Stomach (tissue), 9 donors: ENCODE results near the gene DEDD2. TPM values are rescaled to one million over a fixed set of nuclear protein-coding genes. Genes with fewer than 3 reads are reported as not detected.

ENCODE experiments used
- DNase-seq, 2 donors: peaks; one replicate each; pipeline versions ENCODE4 v3.0.0 to v3.0.0-alpha.2; 2013 to 2019
- H3K27ac ChIP-seq, 5 donors: fragments of 200-600 bp in 4 of 5; sonication (generic) in 4 of 5; one replicate each; pipeline ENCODE4 v1.5.1; 2013 to 2019; ENCODE audit warnings: mild to moderate bottlenecking in 1 of 5, moderate library complexity in 1 of 5
- H3K27me3 ChIP-seq, 3 donors: fragments of 200-600 bp; sonication (generic); one replicate each; pipeline ENCODE4 v1.5.1; 2017 to 2019; ENCODE audit warnings: mixed run types in 1 of 3
- H3K36me3 ChIP-seq, 4 donors: fragments of 200-600 bp; sonication (generic); 1 replicate in 3 of 4; 2 replicates in 1 of 4; pipeline ENCODE4 v1.5.1; 2016 to 2019
- H3K4me1 ChIP-seq, 4 donors: fragments of 200-600 bp; sonication (generic); one replicate each; pipeline ENCODE4 v1.5.1; 2016 to 2019
- H3K4me3 ChIP-seq, 4 donors: fragments of 200-600 bp; sonication (generic) in 3 of 4; one replicate each; pipeline ENCODE4 v1.5.1; 2016 to 2019; ENCODE audit warnings: mild to moderate bottlenecking in 1 of 4
- H3K9me3 ChIP-seq, 4 donors: fragments of 200-600 bp; sonication (generic); one replicate each; pipeline ENCODE4 v1.5.1; 2016 to 2019
- CTCF ChIP-seq, 7 experiments: fragments of 450-650 bp in 4 of 7; fragments of 200-600 bp in 3 of 7; sonication (generic) in 3 of 7; IDR thresholded peaks; one replicate each; pipeline ENCODE4 v1.5.1; 2016 to 2019; ENCODE audit warnings: antibody characterized with exemption in 7 of 7, control low read depth in 2 of 7, mild to moderate bottlenecking in 1 of 7
- EP300 ChIP-seq: sonication (generic); formaldehyde crosslinking; IDR thresholded peaks from one replicate; pipeline ENCODE4 v1.6.1; 2017; ENCODE audit warnings: antibody characterized with exemption
- POLR2A ChIP-seq, 4 donors: fragments of 450-650 bp; IDR thresholded peaks; one replicate each; pipeline ENCODE4 v1.6.1; 2016; ENCODE audit warnings: antibody characterized with exemption in 4 of 4, control low read depth in 2 of 4, mild to moderate bottlenecking in 1 of 4, moderate library complexity in 1 of 4
- POLR2AphosphoS5 ChIP-seq, 3 donors: sonication (generic); formaldehyde crosslinking; IDR thresholded peaks; one replicate each; pipeline ENCODE4 v1.6.1; 2016; ENCODE audit warnings: antibody characterized with exemption in 3 of 3
- WGBS, 5 donors: extraction: QIAGEN DNeasy Blood & Tissue Kit in 3 of 5; methylation state at CpG; one replicate each; pipeline versions ENCODE4 v1.1.5 to v1.1.7; 2013 to 2018; 5-methylcytosine and 5-hydroxymethylcytosine counted together
- intact Hi-C: fragments of 100-400 bp; cut with DNase I; formaldehyde crosslinking; loops from one replicate; pipeline ENCODE4 v1.15.1; 2023; ENCODE audit warnings: low total_unique reads
- polyA plus RNA-seq, 3 donors: library from polyadenylated mRNA; stranded (reverse); fragments of 200-250 nt; gene quantifications; one replicate each; pipeline ENCODE4 v1.2.3, GENCODE V29; 2013
- total RNA-seq, 5 donors: library from RNA; depleted of rRNA; stranded (reverse); fragments of >200 nt; gene quantifications; one replicate each; pipeline versions ENCODE4 v1.1.0 to v1.2.3, GENCODE V29; 2014 to 2016
- donor health status: healthy with polysubstance abuse.
- donor health status: Bipolar disorder and iron deficiency.
- donor health status: healthy.

Gene DEDD2
- total and polyA plus RNA-seq, 8 donors = 16.7 to 195 (median 29.0) TPM

- Histone ChIP-seq H3K4me1 (peaks cover 4 to 70% (median 27%) of the 10 kb centered on the region in 4 donors), H3K36me3 (peaks cover 66 to 100% (median 100%) of the 10 kb centered on the region in 4 donors), H3K27ac (no peak overlapping the region), H3K9me3 (no peaks in the 10 kb centered on the region), H3K4me3 (no peak overlapping the region), H3K27me3 (no peaks in the 10 kb centered on the region)
- no peak for DNase-seq
- TF ChIP-seq EP300 (no peak), POLR2A (IDR thresholded peaks at IDR 0.05) (no peak)
- intact Hi-C loops = no loop called here
- 84 to 92% (median 89%) methylated on average over 6 of the region's 6 CpGs for WGBS, 5 donors
These were observed 12.8 kb downstream of the DEDD2 start for GRCh38 chr19:42204664-42205063.

DNA sequence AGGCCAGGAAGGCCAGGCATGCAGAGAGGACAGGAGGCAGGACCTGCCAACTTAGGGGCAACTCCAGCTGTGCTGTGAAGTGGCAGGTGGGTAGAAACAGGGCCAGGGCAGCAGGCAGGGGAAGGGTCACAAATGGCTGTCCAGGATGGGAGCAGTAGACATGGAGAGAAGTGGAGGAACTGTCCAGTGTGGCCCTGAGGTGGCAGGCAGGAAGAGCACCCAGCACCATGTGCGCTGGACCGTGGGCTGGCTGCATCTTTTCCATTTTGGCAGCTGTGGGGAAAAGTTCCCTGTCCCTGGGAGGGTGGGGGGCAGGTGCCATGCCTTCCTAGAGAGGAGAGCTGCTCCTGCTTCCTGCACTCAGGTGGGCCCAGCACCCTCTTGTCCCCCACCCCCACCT, 13.8 kb downstream of the DEDD2 start:
- Histone ChIP-seq H3K9me3 (no peaks in the 10 kb centered on the region), H3K36me3 (peaks cover 65 to 100% (median 100%) of the 10 kb centered on the region in 4 donors), H3K4me3 (no peak overlapping the region), H3K27me3 (no peaks in the 10 kb centered on the region), H3K27ac (no peak overlapping the region), H3K4me1 (peaks cover 10 to 69% (median 26%) of the 10 kb centered on the region in 4 donors)
- intact Hi-C loops = no loop called here
- 86 to 97% (median 94%) methylated on average over 2 of the region's 2 CpGs for WGBS, 5 donors
- TF ChIP-seq CTCF (IDR thresholded peaks at IDR 0.05) = no peak
- no peak for TF ChIP-seq POLR2A (IDR thresholded peaks at IDR 0.05)
- no peak for TF ChIP-seq EP300
- no peak for TF ChIP-seq POLR2AphosphoS5 (IDR thresholded peaks at IDR 0.05)
- DNase-seq = no peak

DNA sequence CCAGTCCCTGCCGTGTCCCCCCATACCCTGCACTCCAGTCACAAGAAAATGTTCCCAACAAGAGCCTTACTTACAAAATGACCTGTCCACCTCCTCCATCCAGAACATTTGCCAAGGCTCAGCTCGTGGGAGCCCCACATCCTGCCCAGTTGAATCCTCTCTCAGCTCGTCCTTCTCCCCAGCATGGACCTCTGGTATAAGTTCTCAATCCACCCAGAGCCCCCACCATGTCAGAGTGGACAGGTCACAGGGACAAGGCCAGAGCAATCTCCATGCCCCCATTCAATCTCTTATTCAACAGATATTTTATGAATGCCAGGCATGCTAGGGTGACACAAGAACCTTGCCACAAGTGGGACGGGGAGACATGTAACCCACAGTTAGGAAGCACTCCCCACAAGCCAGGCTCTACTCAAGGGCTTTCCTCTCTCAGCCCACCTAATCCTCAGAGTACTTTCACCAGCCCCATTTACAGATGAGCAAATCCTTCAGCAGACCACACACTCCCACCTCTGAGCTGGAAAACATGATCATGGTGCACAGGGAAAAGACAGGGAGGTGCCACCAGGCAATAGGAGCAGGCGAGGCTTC, 15.1 kb downstream of the DEDD2 start:
- Histone ChIP-seq H3K36me3 (peaks cover 57 to 100% (median 99%) of the 10 kb centered on the region in 4 donors), H3K9me3 (no peaks in the 10 kb centered on the region), H3K27me3 (no peaks in the 10 kb centered on the region), H3K4me3 (no peak overlapping the region), H3K4me1 (peaks cover 9 to 68% (median 20%) of the 10 kb centered on the region in 4 donors), H3K27ac (peak overlapping the region in 3 of 5 donors; percentile 61 to 85 (median 81))
- TF ChIP-seq CTCF (IDR thresholded peaks at IDR 0.05) (no peak), POLR2AphosphoS5 (IDR thresholded peaks at IDR 0.05) (no peak), POLR2A (IDR thresholded peaks at IDR 0.05) (no peak), EP300 (no peak)
- no peak for DNase-seq
- 74 to 82% (median 78%) methylated on average over 5 of the region's 5 CpGs for WGBS, 5 donors
- intact Hi-C loops = no loop called here

DNA sequence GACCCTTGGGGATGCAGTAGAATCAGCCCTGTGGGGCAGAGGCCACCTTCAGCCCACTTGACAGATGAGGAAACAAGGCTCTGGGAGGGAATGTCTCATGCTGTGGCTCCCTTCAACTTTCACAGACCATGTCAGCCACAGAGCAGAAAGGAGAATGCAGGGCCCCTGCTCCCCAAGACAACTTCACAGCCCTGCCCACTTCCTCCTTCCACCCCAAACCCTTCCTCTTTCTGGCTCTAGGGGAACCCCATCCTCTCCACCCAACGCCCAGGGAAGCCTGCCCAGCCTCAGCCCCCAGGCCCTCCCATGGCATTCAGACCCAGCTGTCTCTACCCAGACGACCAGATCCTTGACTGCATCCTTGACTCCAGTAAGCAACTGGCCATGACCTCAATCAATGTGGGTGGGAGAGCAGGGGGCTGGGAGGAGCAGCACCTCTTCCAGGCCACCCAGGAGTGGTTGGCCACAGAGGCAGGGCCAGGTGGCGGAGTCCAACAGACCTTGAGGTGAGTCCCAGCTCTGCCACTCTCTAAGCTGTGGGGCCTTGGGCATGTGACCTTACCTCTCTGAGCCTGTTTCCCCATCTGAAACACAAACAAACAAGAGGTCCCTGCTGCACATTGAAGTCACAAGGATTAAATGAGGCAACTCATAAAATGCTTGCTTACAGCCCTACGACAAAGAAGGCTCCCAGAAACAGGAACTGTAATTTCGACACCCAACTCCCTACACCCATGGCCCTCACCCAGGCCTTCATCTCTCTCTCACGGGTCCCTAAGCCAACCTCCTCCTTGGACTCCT, 15.8 kb downstream of the DEDD2 start:
- peaks cover 5 to 68% (median 23%) of the 10 kb centered on the region in 4 donors for H3K4me1 ChIP-seq
- H3K9me3 ChIP-seq = no peaks in the 10 kb centered on the region
- peak overlapping the region in 1 of 4 donors; percentile 6 for H3K4me3 ChIP-seq
- 61 to 72% (median 65%) methylated on average over 6 of the region's 6 CpGs for WGBS, 5 donors
- TF ChIP-seq CTCF (IDR thresholded peaks at IDR 0.05) (no peak), POLR2A (IDR thresholded peaks at IDR 0.05) (no peak), EP300 (no peak), POLR2AphosphoS5 (IDR thresholded peaks at IDR 0.05) (no peak)
- intact Hi-C loops = no loop called here
- no peaks in the 10 kb centered on the region for H3K27me3 ChIP-seq
- H3K36me3 ChIP-seq = peaks cover 51 to 100% (median 99%) of the 10 kb centered on the region in 4 donors
- peak; percentile 45 to 50 for DNase-seq
- peak overlapping the region in 4 of 5 donors; percentile 5 to 85 (median 71) for H3K27ac ChIP-seq
